Upper lobe of left lung (tissue), 6 donors: Measurements from ENCODE around the gene KRT7. TPM values are rescaled to one million over a fixed set of nuclear protein-coding genes. Genes with fewer than 3 reads are reported as not detected.

Experiments
- ATAC-seq, 2 donors: fragments of 200-7000 bp; cut with Tn5 transposase; one replicate each; pipeline ENCODE4 v1.9.1; 2022; ENCODE audit warnings: mild to moderate bottlenecking in 2 of 2, moderate library complexity in 2 of 2; ENCODE audit not compliant: low FRiP score in 2 of 2
- DNase-seq, 2 donors: peaks; one replicate each; pipeline ENCODE4 v3.0.0-alpha.2; 2019 to 2020
- H3K27ac ChIP-seq, 4 donors: fragments of 200-600 bp; sonication (generic); one replicate each; pipeline ENCODE4 v1.5.1; 2016 to 2019
- H3K27me3 ChIP-seq, 4 donors: fragments of 200-600 bp; sonication (generic); one replicate each; pipeline ENCODE4 v1.5.1; 2017 to 2019
- H3K36me3 ChIP-seq, 4 donors: fragments of 200-600 bp; sonication (generic); one replicate each; pipeline ENCODE4 v1.5.1; 2016 to 2019
- H3K4me1 ChIP-seq, 4 donors: fragments of 200-600 bp; sonication (generic); one replicate each; pipeline ENCODE4 v1.5.1; 2018 to 2019
- H3K4me3 ChIP-seq, 4 donors: fragments of 200-600 bp; sonication (generic); one replicate each; pipeline ENCODE4 v1.5.1; 2017 to 2019; ENCODE audit warnings: mild to moderate bottlenecking in 2 of 4, moderate library complexity in 1 of 4
- H3K9me3 ChIP-seq, 4 donors: fragments of 200-600 bp; sonication (generic); one replicate each; pipeline ENCODE4 v1.5.1; 2018 to 2019
- EP300 ChIP-seq, 4 donors: sonication (generic); formaldehyde crosslinking; IDR thresholded peaks; one replicate each; pipeline ENCODE4 v1.5.1; 2017; ENCODE audit warnings: antibody characterized with exemption in 4 of 4, control low read depth in 2 of 4
- POLR2A ChIP-seq, 4 donors: fragments of 450-650 bp; IDR thresholded peaks; one replicate each; pipeline ENCODE4 v1.5.1; 2016 to 2017; ENCODE audit warnings: antibody characterized with exemption in 4 of 4, mild to moderate bottlenecking in 2 of 4
- POLR2AphosphoS5 ChIP-seq, 2 donors: sonication (generic); formaldehyde crosslinking; IDR thresholded peaks; one replicate each; pipeline ENCODE4 v1.5.1; 2017; ENCODE audit warnings: antibody characterized with exemption in 2 of 2
- WGBS, 2 donors: methylation state at CpG; one replicate each; pipeline ENCODE4 v1.1.5; 2017 to 2018; 5-methylcytosine and 5-hydroxymethylcytosine counted together
- total RNA-seq, 6 donors: library from RNA; depleted of rRNA in 4 of 6; stranded (reverse); fragments of >200 nt in 4 of 6; gene quantifications; one replicate each; pipeline versions ENCODE4 v1.1.0 to v1.2.1, GENCODE V29; 2016 to 2021
- TF ChIP-seq, protein P1 (sequence below), 6 experiments: fragments of 450-650 bp in 4 of 6; fragments of 200-600 bp in 2 of 6; sonication (generic) in 2 of 6; IDR thresholded peaks; one replicate each; pipeline ENCODE4 v1.5.1; 2016 to 2019; ENCODE audit warnings: antibody characterized with exemption in 6 of 6
- donor health status: DM: no; HTN: no; CAD: no; lungs with moderate emphysema.
- donor health status: DM: no; HTN: yes; CAD: no; lungs with severe emphysema.

Gene KRT7
- total RNA-seq, 6 donors from 2014 or later, result 247 to 1,279 (median 821) TPM

DNA sequence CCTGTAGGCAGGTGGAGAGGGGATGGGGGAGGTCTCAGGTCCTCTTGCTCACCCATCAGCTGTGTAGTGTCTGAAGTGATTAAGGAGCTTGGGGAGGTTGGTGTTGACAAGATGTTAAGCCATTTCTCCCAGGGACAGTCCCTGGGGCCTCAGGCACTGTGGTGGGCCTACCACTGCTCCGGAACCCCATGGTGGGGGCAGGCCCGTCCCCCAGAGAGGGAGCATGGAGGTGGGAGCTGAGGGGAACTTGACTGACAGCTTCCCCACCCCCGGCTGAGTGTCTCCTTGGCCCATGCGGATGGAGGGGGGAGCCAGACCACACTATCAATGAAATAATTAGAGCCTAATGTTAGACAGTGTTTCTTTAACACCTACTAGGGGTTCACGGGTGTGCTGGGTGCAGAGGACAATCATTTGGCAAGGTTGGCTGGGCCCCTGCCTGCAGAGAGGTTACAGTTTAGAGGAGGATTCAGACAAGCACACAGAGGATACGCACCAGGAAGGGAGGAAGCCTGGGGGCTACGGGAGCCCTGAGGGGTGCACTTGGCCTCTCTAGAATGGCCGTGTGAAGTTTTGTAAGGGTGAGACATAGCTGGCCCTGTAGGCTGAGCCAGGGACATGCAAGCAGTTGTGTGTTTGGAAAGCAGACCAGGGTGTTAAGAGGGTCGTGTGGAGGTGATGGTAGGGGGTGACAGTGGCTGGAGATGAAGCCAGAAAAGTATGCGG is 22.0 kb upstream of the KRT7 start:
- TF ChIP-seq POLR2A (IDR thresholded peaks at IDR 0.05), result no peak
- TF ChIP-seq POLR2AphosphoS5 (IDR thresholded peaks at IDR 0.05), result no peak
- TF ChIP-seq, protein P1, sequence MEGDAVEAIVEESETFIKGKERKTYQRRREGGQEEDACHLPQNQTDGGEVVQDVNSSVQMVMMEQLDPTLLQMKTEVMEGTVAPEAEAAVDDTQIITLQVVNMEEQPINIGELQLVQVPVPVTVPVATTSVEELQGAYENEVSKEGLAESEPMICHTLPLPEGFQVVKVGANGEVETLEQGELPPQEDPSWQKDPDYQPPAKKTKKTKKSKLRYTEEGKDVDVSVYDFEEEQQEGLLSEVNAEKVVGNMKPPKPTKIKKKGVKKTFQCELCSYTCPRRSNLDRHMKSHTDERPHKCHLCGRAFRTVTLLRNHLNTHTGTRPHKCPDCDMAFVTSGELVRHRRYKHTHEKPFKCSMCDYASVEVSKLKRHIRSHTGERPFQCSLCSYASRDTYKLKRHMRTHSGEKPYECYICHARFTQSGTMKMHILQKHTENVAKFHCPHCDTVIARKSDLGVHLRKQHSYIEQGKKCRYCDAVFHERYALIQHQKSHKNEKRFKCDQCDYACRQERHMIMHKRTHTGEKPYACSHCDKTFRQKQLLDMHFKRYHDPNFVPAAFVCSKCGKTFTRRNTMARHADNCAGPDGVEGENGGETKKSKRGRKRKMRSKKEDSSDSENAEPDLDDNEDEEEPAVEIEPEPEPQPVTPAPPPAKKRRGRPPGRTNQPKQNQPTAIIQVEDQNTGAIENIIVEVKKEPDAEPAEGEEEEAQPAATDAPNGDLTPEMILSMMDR (IDR thresholded peaks at IDR 0.05), result no peak
- TF ChIP-seq EP300 (IDR thresholded peaks at IDR 0.05), result no peak
- no peaks in the 10 kb centered on the region for H3K36me3 ChIP-seq
- H3K4me3 ChIP-seq, result no peak overlapping the region
- DNase-seq, result no peak
- H3K27me3 ChIP-seq, result no peaks in the 10 kb centered on the region
- no peak for ATAC-seq
- H3K9me3 ChIP-seq, result no peaks in the 10 kb centered on the region
- peaks cover 8 to 32% (median 24%) of the 10 kb centered on the region in 4 donors for H3K4me1 ChIP-seq
- 78 to 81% methylated on average over 9 to 10 of the region's 10 CpGs for WGBS, 2 donors
- H3K27ac ChIP-seq, result no peak overlapping the region

DNA sequence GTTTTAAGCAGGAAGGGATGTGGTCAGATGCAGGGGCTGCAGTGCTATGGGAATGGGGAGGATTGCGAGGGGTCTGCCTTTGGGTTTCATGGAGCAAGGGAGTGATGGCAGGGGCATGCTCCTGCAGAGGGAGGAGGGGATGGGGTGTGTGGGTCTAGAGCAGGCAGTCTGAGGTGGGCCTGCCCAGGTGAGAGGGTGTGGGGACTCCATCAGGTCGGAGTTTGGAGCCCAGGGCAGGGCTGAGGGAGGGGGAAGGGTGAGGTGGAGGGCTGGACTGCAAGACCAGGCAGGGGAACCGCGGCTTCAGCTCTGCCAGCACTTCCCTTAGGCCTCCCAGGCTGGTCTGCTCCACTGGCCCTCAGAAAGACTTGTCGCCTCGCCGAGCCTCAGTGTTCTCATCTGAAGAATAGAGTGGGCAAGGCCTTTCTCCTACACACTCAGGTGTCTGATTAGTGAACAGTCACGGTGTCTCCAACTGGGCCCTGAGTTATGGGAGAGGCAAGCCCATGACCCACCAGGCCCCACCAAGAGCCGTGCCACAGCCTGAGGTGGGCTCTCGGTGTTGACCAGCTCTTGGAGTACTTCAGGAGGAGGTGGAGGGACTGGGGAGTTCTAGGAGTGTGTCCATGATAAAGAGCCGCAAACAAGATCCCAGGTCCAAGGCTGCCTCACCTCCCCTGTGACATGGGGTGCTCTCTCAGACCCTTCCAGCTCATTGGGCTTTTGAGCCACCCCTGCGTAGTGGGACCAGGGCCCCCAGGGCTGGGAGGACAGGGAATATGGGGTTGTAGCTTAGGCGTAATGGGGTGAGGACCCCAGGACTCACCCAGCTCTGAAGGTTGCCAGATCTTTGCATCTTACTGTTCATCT is 21.1 kb upstream of the KRT7 start:
- no peaks in the 10 kb centered on the region for H3K27me3 ChIP-seq
- H3K9me3 ChIP-seq, result no peaks in the 10 kb centered on the region
- H3K27ac ChIP-seq, result no peak overlapping the region
- H3K4me1 ChIP-seq, result peaks cover 13 to 39% (median 27%) of the 10 kb centered on the region in 4 donors
- TF ChIP-seq POLR2AphosphoS5 (IDR thresholded peaks at IDR 0.05) (no peak), EP300 (IDR thresholded peaks at IDR 0.05) (no peak), POLR2A (IDR thresholded peaks at IDR 0.05) (no peak)
- TF ChIP-seq, protein P1 (IDR thresholded peaks at IDR 0.05), result no peak
- H3K4me3 ChIP-seq, result no peak overlapping the region
- ATAC-seq (no peak), DNase-seq (no peak)
- 83 to 87% methylated on average over 9 to 13 of the region's 13 CpGs for WGBS, 2 donors
- H3K36me3 ChIP-seq, result no peaks in the 10 kb centered on the region

DNA sequence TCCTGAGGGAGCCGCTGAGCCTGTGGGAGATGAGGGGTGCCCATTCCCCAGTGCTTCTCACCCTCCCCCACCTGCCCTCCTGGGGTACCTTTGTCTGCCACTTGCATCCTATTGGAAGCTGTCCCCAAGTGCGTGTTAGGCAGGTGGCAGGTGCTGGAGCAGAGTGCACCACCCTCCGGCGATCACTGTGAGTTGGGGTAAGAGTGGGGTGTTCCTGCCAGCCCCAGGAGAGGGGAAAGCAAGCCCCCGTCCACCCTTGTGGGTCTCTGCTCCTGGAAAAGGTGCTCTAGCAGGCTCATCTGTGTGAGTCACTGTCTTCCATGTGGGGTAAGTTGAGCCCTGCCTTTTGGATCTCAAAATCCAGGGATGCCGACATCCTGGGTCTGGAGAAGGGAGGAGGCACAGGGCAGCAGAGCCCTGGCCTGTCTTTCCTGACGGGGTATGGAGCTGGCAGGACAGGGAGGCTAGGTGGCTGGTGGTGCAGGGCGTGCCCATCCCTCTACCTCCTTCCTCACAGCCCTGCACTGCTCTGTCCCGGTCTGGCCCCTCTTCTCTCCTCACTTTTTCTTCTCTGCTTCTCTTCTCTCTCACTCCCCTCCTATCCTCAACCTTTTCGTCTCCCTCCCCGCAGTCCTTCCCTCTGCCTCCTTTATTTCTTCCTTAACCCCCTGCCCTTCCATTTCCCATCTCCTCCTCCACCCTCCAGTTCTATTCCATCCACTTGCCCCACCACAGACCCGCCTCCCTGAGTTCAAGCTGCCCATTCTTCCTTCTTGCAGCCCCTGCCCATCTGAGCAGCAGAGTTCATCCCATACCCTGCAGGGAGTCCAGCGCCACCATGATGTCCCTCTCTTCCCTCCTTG is 20.1 kb upstream of the KRT7 start:
- ATAC-seq (no peak), DNase-seq (no peak)
- Histone ChIP-seq H3K27ac (peak overlapping the region in 3 of 4 donors; percentile 4 to 70 (median 67)), H3K9me3 (no peaks in the 10 kb centered on the region), H3K4me1 (peaks cover 16 to 33% (median 29%) of the 10 kb centered on the region in 4 donors), H3K4me3 (no peak overlapping the region), H3K27me3 (no peaks in the 10 kb centered on the region), H3K36me3 (no peaks in the 10 kb centered on the region)
- WGBS, 2 donors, result 79 to 81% methylated on average over 10 to 11 of the region's 13 CpGs
- TF ChIP-seq POLR2A (IDR thresholded peaks at IDR 0.05) (no peak), POLR2AphosphoS5 (IDR thresholded peaks at IDR 0.05) (no peak), EP300 (IDR thresholded peaks at IDR 0.05) (no peak)
- TF ChIP-seq, protein P1 (IDR thresholded peaks at IDR 0.05), result no peak

DNA sequence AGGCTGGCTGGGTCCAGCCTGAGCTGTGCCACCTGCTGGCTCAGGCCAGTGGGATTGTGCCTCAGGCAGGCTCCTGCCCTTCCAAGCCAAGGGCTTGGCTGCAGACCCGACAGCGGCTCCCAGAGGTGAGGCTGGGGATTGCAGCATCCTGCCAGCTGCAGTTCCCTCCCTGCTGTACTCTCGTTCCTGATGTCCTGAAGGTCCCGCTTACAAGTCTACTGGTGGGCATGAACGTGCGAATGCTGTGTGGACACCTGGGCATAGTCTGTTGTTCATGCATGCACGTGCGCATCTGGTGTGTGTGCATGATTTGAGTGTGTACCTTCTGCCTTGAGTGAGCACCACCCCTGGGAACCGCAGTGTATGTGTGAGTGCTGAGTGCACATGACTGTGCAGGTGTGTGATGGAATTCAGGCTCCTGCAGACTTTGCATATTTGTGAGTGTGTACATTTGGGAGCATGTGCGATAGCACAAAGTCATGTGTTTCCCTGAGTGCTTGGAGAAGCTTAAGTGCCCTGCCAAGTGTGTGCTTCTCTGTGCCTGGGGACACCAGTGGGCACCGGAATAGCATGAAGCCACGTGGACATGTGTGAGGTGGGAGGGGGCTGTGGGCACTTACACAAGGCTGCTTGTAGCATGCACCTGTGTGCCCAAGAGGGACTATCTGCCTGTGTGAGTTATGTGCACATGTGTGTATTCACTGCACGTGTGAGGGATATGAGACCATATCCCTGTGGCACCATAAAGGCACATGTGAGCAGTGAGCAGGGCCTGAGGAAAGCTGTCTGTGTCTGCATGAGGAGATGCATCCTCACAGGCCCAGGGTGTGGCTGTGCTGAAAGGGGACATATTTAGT is 19.3 kb upstream of the KRT7 start:
- Histone ChIP-seq H3K4me1 (peaks cover 16 to 29% (median 27%) of the 10 kb centered on the region in 4 donors), H3K9me3 (no peaks in the 10 kb centered on the region), H3K27ac (peak overlapping the region; percentile 4 to 70 (median 50)), H3K4me3 (no peak overlapping the region), H3K27me3 (no peaks in the 10 kb centered on the region), H3K36me3 (no peaks in the 10 kb centered on the region)
- peak; percentile 87 to 91 for DNase-seq
- TF ChIP-seq POLR2AphosphoS5 (IDR thresholded peaks at IDR 0.05), result peak; percentile 34 to 51
- peak in 2 of 4 donors; percentile 85 to 95 for TF ChIP-seq EP300 (IDR thresholded peaks at IDR 0.05)
- TF ChIP-seq, protein P1 (IDR thresholded peaks at IDR 0.05), result peak; percentile 98 to 99 (median 98)
- no peak for TF ChIP-seq POLR2A (IDR thresholded peaks at IDR 0.05)
- 33% methylated on average over 8 to 13 of the region's 13 CpGs for WGBS, 2 donors
- ATAC-seq, result peak; percentile 87 to 90
